Transverse colon (tissue), 4 donors: ENCODE results near the gene HRH4. TPM values are rescaled to one million over a fixed set of nuclear protein-coding genes. Genes with fewer than 3 reads are reported as not detected.

Experiments used
- DNase-seq: peaks from one replicate; pipeline ENCODE4 v3.0.0-alpha.2; 2019
- H3K27ac ChIP-seq, 4 donors: fragments of 200-600 bp; sonication (generic); 2 replicates each; pipeline ENCODE4 v1.5.1; 2016 to 2018; ENCODE audit warnings: inconsistent platforms in 4 of 4
- H3K27me3 ChIP-seq: fragments of 200-600 bp; sonication (generic); 2 replicates; pipeline ENCODE4 v1.5.1; 2017; ENCODE audit warnings: inconsistent platforms
- H3K36me3 ChIP-seq, 4 donors: fragments of 200-600 bp; sonication (generic); 2 replicates each; pipeline ENCODE4 v1.5.1; 2017 to 2019; ENCODE audit warnings: inconsistent platforms in 4 of 4
- H3K4me1 ChIP-seq, 4 donors: fragments of 200-600 bp; sonication (generic); 2 replicates each; pipeline ENCODE4 v1.5.1; 2017 to 2020; ENCODE audit warnings: inconsistent platforms in 4 of 4
- H3K4me3 ChIP-seq, 4 donors: fragments of 200-600 bp; sonication (generic); 1 replicate in 1 of 4; 2 replicates in 3 of 4; pipeline versions ENCODE4 v1.5.1 to v1.6.1; 2017 to 2019; ENCODE audit warnings: inconsistent platforms in 4 of 4
- H3K9me3 ChIP-seq, 2 donors: fragments of 200-600 bp; sonication (generic); 2 replicates each; pipeline ENCODE4 v1.5.1; 2017 to 2019; ENCODE audit warnings: inconsistent platforms in 2 of 2
- CTCF ChIP-seq, 5 experiments: fragments of 200-600 bp in 3 of 5; fragments of 450-650 bp in 2 of 5; sonication (generic) in 3 of 5; IDR thresholded peaks; 1 replicate in 2 of 5; 2 replicates in 3 of 5; pipeline ENCODE4 v1.5.1; 2016 to 2017; ENCODE audit warnings: antibody characterized with exemption in 5 of 5, inconsistent platforms in 3 of 5, mild to moderate bottlenecking in 2 of 5, moderate library complexity in 1 of 5
- EP300 ChIP-seq: sonication (generic); formaldehyde crosslinking; IDR thresholded peaks from one replicate; pipeline ENCODE4 v1.6.1; 2017; ENCODE audit warnings: antibody characterized with exemption, low read depth
- POLR2A ChIP-seq: fragments of 450-650 bp; IDR thresholded peaks from one replicate; pipeline ENCODE4 v1.6.1; 2016; ENCODE audit warnings: antibody characterized with exemption, mild to moderate bottlenecking, moderate library complexity
- POLR2AphosphoS5 ChIP-seq, 3 donors: sonication (generic); formaldehyde crosslinking; IDR thresholded peaks; one replicate each; pipeline ENCODE4 v1.6.1; 2016; ENCODE audit warnings: antibody characterized with exemption in 3 of 3
- WGBS, 2 donors: methylation state at CpG; one replicate each; pipeline ENCODE4 v1.1.5; 2018; ENCODE audit warnings: low coverage in 1 of 2; 5-methylcytosine and 5-hydroxymethylcytosine counted together
- in situ Hi-C, 4 donors: fragments of 200-750 bp; cut with MboI; loops; one replicate each; pipeline versions ENCODE4 v1.15.0 to v1.15.1; 2017; ENCODE audit warnings: low sequenced_read_pairs in 3 of 4, low pct_ligation_motif_present in 1 of 4, low pct_unique_long_range_greater_than_20kb in 1 of 4
- intact Hi-C: fragments of 100-400 bp; cut with DNase I; formaldehyde crosslinking; loops from one replicate; pipeline ENCODE4 v1.15.1; 2023; ENCODE audit warnings: low total_unique reads
- total RNA-seq, 4 donors: library from RNA; depleted of rRNA; stranded (reverse); fragments of >200 nt; gene quantifications; one replicate each; pipeline ENCODE4 v1.1.0, GENCODE V29; 2016

Gene HRH4
- total RNA-seq, 4 donors from 2014 or later = not detected

GRCh38 chr18:24436939-24437338, 23.5 kb upstream of the HRH4 start:
- Histone ChIP-seq H3K36me3 (peaks cover 0 to 9% (median 3%) of the 10 kb centered on the region in 4 donors), H3K4me1 (peaks cover 0 to 5% (median 0%) of the 10 kb centered on the region in 4 donors), H3K27me3 (no peaks in the 10 kb centered on the region), H3K27ac (no peak overlapping the region), H3K9me3 (no peaks in the 10 kb centered on the region), H3K4me3 (no peak overlapping the region)
- intact Hi-C loops = no loop called here
- TF ChIP-seq POLR2A (no peak), EP300 (no peak), POLR2AphosphoS5 (IDR thresholded peaks at IDR 0.05) (no peak), CTCF (IDR thresholded peaks at IDR 0.05) (no peak)
- in situ Hi-C loops = no loop called here
- DNase-seq = no peak
- 83 to 92% methylated on average over 1 of the region's 1 CpG for WGBS, 2 donors

- H3K4me3 ChIP-seq = no peak overlapping the region
- intact Hi-C loops = no loop called here
- in situ Hi-C loops = no loop called here
- WGBS, 2 donors = 63 to 71% methylated on average over 2 of the region's 2 CpGs
- H3K36me3 ChIP-seq = peaks cover 0 to 48% (median 17%) of the 10 kb centered on the region in 4 donors
- H3K27ac ChIP-seq = no peak overlapping the region
- TF ChIP-seq POLR2A (no peak), POLR2AphosphoS5 (IDR thresholded peaks at IDR 0.05) (no peak), EP300 (no peak), CTCF (IDR thresholded peaks at IDR 0.05) (no peak)
- DNase-seq = no peak
- no peaks in the 10 kb centered on the region for H3K27me3 ChIP-seq
- H3K9me3 ChIP-seq = no peaks in the 10 kb centered on the region
- peaks cover 0 to 11% (median 3%) of the 10 kb centered on the region in 4 donors for H3K4me1 ChIP-seq
Observed at GRCh38 chr18:24443870-24444269, 16.6 kb upstream of the HRH4 start.

GRCh38 chr18:24446453-24446852, 14.0 kb upstream of the HRH4 start:
- DNase-seq = no peak
- in situ Hi-C loops = no loop called here
- TF ChIP-seq CTCF (IDR thresholded peaks at IDR 0.05) (no peak), POLR2A (no peak), POLR2AphosphoS5 (IDR thresholded peaks at IDR 0.05) (no peak), EP300 (no peak)
- Histone ChIP-seq H3K27me3 (no peaks in the 10 kb centered on the region), H3K9me3 (no peaks in the 10 kb centered on the region), H3K4me3 (no peak overlapping the region), H3K36me3 (peaks cover 0 to 54% (median 19%) of the 10 kb centered on the region in 4 donors), H3K27ac (no peak overlapping the region), H3K4me1 (peaks cover 0 to 11% (median 3%) of the 10 kb centered on the region in 4 donors)
- intact Hi-C loops = no loop called here
- 84 to 92% methylated on average over 1 of the region's 1 CpG for WGBS, 2 donors

GRCh38 chr18:24446953-24447538, 13.4 kb upstream of the HRH4 start:
- no peak overlapping the region for H3K4me3 ChIP-seq
- no peaks in the 10 kb centered on the region for H3K27me3 ChIP-seq
- DNase-seq = no peak
- H3K36me3 ChIP-seq = peaks cover 0 to 51% (median 18%) of the 10 kb centered on the region in 4 donors
- H3K27ac ChIP-seq = peak overlapping the region in 2 of 4 donors; percentile 4 to 7
- H3K9me3 ChIP-seq = no peaks in the 10 kb centered on the region
- TF ChIP-seq POLR2A = no peak
- peak in 4 of 5 experiments; percentile 29 to 43 (median 36) for TF ChIP-seq CTCF (IDR thresholded peaks at IDR 0.05)
- in situ Hi-C loops (no loop called here), intact Hi-C loops (no loop called here)
- H3K4me1 ChIP-seq = peaks cover 0 to 11% (median 3%) of the 10 kb centered on the region in 4 donors
- 50 to 63% methylated on average over 1 of the region's 1 CpG for WGBS, 2 donors
